K562 (cell line): ENCODE measurements around the gene PDE5A.
"Not testable (repeated sequence)": the region's sequence is repeated elsewhere in the genome, so short reads cannot be mapped to it uniquely, and the experiment has no call there.

Experiments
- AFF1 ChIP-seq, 2 experiments: fragments of 450-650 bp; IDR thresholded peaks; 2 replicates each; pipeline ENCODE4 v1.6.1; 2018; ENCODE audit warnings: mild to moderate bottlenecking in 2 of 2, low read depth in 1 of 2; ENCODE audit not compliant: partially characterized antibody in 2 of 2
- CBFB ChIP-seq: sonication (generic); formaldehyde crosslinking; IDR thresholded peaks from 2 replicates; pipeline ENCODE4 v1.4.0; 2020; ENCODE audit warnings: mild to moderate bottlenecking, missing genetic modification reagents
- CTCF ChIP-seq, 3 experiments: IDR thresholded peaks in 2 of 3; conservative IDR thresholded peaks in 1 of 3; 2 replicates each; pipeline ENCODE4 v1.5.1; 2011 to 2012; ENCODE audit warnings: low read length in 3 of 3, mild to moderate bottlenecking in 3 of 3, control low read depth in 2 of 3, improper control_type of control experiment in 1 of 3, inconsistent platforms in 1 of 3, low read depth in 1 of 3, mixed read lengths in 1 of 3, moderate library complexity in 1 of 3; ENCODE audit not compliant: insufficient read depth in 2 of 3
- E2F6 ChIP-seq, 2 experiments: IDR thresholded peaks; 2 replicates each; pipeline ENCODE4 v1.6.1; 2011; ENCODE audit warnings: borderline replicate concordance in 1 of 2, control low read depth in 1 of 2, low read depth in 1 of 2, low read length in 1 of 2, mild to moderate bottlenecking in 1 of 2, mixed read lengths in 1 of 2, moderate library complexity in 1 of 2; ENCODE audit not compliant: insufficient read depth in 1 of 2, insufficient read length in 1 of 2, poor library complexity in 1 of 2, severe bottlenecking in 1 of 2; ENCODE audit errors: extremely low read depth in 1 of 2
- FOXP1 ChIP-seq: sonication (generic); formaldehyde crosslinking; IDR thresholded peaks from 2 replicates; pipeline ENCODE4 v1.8.0; 2022; ENCODE audit warnings: mild to moderate bottlenecking, missing genetic modification reagents
- NFIC ChIP-seq: fragments of 450-650 bp; IDR thresholded peaks from 2 replicates; pipeline ENCODE4 v1.6.1; 2017; ENCODE audit warnings: mild to moderate bottlenecking, inconsistent platforms
- POLR2A ChIP-seq: fragments of 450-650 bp; conservative IDR thresholded peaks from 2 replicates; pipeline ENCODE4 v1.6.1; 2016
- RB1 ChIP-seq: fragments of 450-650 bp; IDR thresholded peaks from 2 replicates; pipeline ENCODE4 v1.6.1; 2017; ENCODE audit warnings: low read depth, mild to moderate bottlenecking
- SP2 ChIP-seq: IDR thresholded peaks from 2 replicates; pipeline ENCODE4 v1.6.1; 2011; ENCODE audit warnings: mild to moderate bottlenecking, low read depth, low read length, moderate library complexity; ENCODE audit not compliant: poor library complexity, severe bottlenecking; ENCODE audit errors: extremely low read depth
- USF2 ChIP-seq: sonication (generic); formaldehyde crosslinking; IDR thresholded peaks from 2 replicates; pipeline ENCODE4 v1.5.0; 2020; ENCODE audit warnings: missing genetic modification reagents

GRCh38 chr4:119449851-119450250 is 178.8 kb downstream of the PDE5A start:
- not testable (repeated sequence) for TF ChIP-seq SP2; POLR2A; CTCF (IDR thresholded peaks at IDR 0.05 in 2 of 3, conservative IDR thresholded peaks at IDR 0.05 in 1 of 3; ENCODE audit: insufficient read depth in 2 of 3, low read depth in 1 of 3, low read length in 3 of 3); RB1; CBFB (CRISPR knock-in tag); E2F6 (IDR thresholded peaks at IDR 0.05; ENCODE audit: borderline replicate concordance in 1 of 2, extremely low read depth in 1 of 2, insufficient read depth in 1 of 2, insufficient read length in 1 of 2, low read depth in 1 of 2, low read length in 1 of 2, poor library complexity in 1 of 2, severe bottlenecking in 1 of 2); AFF1 (IDR thresholded peaks at IDR 0.05; ENCODE audit: low read depth in 1 of 2, partially characterized antibody in 2 of 2); NFIC; USF2; FOXP1 (CRISPR knock-in tag)
